GM18502 (cell line): ENCODE results near the gene YARS1.
"Not testable (repeated sequence)": the region's sequence is repeated elsewhere in the genome, so short reads cannot be mapped to it uniquely, and the experiment has no call there.

Experiments
- ATAC-seq: cut with Tn5 transposase; IDR thresholded peaks from one replicate; pipeline ENCODE4 v1.9.1; 2021; ENCODE audit warnings: mild to moderate bottlenecking; ENCODE audit not compliant: unreplicated experiment, poor library complexity

The YARS1 gene

DNA sequence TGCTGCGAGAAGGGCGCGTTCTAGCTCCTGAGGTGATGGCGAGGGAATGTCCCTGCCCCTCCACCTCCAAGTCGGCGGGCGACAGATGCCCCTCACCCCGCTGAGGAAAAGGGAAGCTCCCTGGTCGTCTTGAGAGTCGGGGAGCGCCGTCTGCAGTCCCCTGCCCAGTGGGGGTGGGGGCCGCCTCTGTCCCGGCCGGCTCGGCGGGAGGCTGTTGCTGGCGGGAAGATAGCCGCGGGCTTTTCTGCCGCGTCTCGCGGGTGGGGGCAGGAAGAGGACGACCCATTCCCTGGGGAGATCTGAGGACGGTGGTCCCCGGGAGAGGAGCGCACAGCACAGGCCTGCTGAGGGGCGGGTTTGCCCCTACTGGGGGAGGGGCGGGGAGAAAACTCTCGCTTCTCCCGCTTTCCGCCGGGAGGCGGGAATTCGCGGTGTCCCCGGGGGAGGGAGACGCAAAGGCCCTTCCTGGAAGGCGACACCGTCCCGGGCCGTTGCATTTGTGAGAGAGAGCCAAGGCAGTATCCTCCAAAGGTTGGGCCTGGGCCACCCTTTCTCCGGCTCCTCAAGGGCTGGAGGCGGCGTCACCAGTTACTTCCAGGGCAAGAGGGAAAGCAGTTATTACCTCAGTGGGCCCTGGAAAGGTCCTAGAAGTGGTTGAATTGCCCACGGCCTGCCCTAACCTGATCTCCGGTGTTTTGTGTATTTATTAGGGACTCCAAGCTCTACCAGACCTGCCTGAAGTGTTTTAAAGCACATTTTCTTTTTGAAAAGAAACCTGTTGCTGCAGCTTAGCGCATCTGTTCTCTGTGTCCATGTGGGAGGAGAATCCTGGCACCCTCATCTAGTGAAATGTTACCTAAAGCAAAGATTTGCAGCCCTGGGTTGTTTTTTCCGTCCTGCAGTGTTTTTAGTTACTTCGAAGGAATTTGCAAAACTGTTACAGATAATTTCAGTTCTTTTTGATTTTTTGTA lies 943 bp upstream of the YARS1 start:
- ATAC-seq: peak; percentile 8

DNA sequence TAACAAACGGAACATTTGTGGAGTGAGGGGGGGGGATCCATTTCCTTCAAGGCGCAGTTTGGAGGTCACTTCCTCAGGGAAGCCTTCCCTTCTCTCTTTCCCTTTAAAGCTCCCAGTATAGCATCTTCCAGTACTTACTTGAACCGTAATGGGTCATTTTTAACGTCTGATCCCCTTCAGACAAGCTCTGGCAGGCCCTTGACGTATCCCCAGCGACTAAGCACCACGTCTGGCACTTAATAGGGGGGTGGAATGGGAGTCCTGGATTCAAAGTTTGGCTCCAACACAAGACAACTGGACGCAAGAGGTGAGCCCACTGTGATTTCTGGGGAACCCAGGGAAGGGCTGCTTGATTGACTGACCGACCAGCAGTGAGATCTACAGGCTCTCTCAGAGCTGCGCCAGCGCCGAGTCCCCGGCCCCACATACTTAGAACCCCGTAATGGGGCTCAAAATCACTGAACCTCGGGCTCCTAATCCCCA lies 441 bp downstream of the YARS1 start:
- no peak for ATAC-seq

DNA sequence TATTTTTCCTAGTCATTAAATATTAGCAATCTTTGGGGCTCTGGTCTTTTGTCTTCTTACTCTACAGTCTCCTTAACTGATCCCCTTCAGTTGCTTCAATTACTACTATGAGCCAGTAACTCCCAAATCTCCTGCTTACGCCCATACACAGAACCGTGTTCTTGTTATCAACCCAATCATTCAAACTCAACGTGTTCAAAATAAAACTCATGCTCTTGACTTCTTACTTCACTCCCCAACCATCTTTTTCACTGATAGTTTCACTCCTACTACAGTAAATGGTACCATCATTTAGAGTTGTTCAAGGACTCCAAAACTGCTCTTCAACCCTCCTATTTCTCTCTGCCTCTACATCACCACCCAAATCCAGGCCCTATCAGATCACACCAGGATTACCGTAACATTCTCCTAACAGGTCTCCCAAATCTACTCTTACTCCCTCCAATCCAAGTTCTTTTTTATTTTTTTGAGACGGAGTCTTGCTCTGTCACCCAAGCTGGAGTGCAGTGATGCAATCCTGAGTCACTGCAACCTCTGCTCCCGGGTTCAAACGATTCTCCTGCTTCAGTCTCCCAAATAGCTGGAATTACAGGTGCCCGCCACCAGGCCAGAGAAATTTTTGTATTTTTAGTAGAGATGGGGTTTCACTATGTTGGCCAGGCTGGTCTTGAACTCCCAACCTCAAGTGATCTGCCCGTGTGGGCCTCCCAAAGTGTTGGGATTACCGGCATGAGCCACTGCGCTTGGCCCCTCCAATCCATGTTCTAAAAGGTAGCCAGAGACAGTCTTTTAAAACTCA lies 3.0 kb downstream of the YARS1 start:
- ATAC-seq: no peak

DNA sequence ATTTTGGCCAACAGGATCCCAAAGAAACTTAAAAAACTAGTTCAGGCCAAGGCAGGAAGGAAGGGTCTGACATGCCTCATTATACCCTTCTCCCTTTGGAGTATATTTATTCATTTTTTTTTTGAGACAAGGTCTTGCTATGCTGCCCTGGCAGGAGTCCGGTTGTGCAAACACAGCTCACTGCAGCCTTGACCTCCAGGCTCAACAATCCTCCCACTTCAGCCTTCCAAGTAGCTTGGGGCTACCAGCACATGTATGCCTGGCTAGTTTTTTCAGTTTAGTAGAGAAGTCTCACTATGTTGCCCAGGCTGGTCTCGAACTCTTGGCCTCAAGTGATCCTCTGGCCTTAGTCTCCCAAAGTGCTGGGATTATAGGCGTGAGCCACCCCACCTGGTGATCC lies 5.2 kb downstream of the YARS1 start:
- ATAC-seq: no peak

DNA sequence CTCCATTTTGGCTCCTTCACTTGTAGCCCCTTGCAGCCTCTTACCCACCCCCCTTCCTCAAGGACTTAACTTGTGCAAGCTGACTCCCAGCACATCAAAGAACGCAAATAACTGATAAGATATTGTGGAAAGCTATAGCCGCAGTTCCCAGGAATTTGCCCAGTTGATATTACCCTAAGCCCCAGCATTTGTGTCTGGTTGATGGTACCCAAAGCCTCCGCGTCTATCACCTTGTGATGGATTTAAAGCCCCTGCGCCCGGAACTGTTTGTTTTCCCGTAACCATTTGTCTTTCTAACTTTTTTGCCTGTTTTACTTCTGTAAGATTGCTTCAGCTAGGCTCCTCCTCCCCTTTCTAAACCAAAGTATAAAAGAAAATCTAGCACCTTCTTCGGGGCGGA lies 5.9 kb downstream of the YARS1 start:
- no peak for ATAC-seq

DNA sequence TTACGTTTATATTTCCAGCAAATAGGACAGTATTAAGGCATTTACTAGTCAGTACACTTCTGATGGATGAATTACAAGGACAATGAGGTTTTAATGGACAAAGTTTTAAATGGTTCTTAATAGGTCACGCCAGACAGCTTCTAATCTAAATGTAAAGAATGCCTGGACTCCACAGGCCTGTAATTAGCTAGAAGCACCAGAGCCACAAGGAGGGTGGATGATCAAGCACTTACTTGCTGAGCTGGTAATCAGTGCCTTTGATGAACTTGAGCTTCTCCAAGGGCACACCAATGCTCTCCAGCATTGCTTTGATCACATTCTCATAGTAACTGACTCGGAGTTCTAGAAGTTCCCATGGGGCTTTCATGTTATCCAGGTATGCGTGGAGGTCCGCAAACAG lies 6.8 kb downstream of the YARS1 start:
- no peak for ATAC-seq

DNA sequence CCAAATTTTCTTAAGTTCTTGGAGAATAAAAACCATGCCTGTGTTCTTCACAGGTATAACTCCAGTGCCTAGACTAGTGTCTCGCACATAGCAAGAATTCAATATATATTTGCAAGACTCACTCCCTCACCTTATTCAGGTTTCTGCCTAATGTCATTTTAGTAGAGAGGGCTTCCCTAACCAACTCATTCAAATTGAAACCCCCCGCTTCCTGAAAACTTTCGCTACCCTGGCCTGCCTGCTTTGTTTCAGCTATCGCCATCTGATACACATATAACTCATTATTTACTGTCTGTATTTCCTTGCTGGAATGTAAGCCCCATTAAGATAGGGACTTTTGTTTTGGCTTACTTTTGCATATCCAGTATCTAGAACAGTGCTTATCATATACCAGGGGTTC lies 8.6 kb downstream of the YARS1 start:
- ATAC-seq: no peak

DNA sequence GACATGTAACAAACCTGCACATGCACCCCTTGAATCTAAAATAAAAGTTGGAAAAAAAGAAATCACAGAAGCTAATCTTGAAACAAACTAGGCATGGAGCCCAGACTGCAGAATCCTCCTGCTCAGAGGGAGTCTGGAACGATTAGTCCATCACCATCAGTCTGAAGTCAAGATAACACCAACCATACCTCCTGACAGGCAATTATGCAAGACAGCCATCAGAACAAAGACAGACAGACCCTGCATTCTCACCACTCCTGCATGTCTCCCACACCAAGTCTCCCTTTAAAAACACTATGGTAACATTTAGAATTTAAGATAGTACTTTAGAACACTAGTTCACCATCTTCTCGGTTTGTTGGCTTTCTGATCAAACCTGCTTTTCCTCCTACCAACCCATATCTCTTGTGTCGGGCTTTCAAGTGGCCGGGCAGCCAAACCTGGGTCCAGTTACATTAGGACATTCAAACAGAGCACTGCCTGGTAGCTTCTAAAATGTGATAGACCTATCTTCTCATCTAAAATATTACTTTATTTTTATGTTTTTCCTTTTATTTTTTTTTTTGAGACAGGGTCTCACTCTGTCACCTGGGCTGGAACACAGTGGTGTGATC lies 10.1 kb downstream of the YARS1 start:
- ATAC-seq: no peak

DNA sequence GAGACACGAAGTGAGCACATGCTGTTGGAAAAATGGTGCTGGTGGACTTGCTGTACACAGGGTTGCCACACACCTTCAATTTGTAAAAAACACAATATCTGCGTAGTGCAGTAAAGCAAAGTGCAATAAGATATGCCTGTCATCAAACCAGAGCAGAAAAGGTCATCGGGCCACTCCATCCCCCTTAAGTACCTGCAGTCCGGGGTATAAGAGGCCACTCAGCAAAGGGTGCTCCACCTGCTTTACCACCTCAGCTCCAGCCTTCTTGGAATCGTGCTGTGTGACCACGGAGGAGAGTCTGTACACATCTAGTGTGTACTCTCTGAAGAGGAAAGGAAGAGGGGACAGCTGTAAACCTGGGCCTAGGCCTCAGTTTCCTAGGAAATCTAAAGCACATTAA lies 10.9 kb downstream of the YARS1 start:
- no peak for ATAC-seq

DNA sequence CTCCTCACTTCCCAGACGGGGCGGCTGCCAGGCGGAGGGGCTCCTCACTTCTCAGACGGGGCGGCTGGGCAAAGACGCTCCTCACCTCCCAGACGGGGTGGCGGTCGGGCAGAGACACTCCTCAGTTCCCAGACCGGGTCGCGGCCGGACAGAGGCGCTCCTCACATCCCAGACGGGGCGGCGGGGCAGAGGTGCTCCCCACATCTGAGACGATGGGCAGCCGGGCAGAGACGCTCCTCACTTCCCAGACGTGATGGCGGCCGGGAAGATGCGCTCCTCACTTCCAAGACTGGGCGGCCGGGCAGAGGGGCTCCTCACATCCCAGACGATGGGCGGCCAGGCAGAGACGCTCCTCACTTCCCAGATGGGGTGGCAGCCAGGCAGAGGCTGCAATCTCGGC lies 12.7 kb downstream of the YARS1 start:
- ATAC-seq: not testable (repeated sequence)

DNA sequence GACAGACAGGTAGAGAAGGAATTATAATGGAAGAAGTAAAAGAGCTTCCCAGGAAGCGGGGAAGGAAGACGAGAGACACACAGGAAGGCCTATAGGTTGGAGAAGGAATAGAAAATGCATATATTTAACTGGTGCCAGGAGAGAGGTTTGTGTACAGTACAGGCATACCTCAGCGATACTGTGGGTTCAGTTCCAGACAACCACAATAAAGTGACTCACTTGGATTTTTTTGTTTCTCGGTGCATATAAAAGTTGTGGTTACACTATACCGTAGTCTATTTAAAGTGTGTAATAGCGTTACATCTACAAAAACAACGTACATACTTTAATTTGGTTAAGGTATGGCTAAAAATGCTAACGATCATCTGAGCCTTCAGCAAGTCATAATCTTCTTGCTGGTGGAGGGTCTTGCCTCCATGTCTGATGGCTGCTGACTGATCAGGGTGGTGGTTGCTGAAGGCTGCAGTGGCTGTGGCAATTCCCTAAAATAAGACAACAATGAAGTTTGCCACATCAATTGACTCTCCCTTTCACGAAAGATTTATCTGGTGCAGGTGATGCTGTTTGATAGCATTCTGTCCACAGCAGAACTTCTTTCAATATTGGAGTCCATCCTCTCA lies 16.0 kb downstream of the YARS1 start:
- ATAC-seq: no peak

DNA sequence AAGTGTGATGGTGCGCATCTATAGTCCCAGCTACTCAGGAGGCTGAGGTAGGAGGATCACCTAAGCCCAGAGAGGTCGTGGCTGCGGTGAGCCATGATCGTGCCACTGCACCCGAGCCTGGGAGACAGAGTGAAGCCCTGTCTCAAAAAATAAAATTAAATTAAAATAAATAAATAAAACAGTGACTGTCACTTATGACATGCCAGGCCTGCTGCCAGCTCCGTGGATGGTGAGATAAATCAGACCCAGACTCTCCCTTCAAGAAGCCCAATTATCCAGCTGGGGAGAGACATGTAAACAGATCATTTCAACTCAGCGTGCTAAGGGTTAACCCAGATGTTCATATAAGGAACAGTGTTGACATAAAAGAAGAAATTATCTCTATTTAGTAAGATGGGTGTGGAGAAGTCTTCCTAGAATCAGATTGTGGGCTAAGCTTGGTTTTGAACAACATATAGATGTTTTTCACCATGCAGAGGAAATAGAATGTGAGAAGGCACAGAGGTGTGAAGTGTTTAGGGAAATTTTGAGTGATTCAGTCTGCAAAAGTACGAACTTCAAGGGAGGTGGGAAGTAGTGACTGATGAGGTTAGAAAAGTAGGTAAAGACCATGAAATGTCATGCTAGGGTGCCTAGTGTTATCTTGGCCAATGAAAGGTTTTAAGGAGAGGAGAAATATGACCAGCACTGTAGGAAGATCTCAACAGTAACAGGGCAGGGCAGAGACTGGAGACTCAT lies 18.3 kb downstream of the YARS1 start:
- ATAC-seq: no peak

DNA sequence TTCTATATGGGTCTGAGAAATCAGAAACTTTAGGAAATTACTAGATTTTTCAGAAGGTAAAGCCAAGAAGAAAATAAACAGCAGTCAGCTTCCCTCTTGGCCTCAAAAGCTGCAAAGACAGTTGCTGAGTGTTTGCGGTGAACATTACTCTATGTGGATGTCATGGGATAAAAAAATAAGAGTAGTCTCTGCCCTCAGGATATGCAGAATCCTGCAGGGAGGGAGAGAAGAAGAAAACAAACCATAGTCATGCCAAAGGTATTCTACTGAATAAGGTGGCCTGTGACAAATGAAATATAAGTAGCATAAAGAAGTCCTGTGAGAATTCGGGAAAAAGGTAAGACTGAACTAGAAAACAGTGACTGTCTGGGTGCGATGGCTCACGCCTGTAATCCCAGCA lies 19.0 kb downstream of the YARS1 start:
- ATAC-seq: no peak

DNA sequence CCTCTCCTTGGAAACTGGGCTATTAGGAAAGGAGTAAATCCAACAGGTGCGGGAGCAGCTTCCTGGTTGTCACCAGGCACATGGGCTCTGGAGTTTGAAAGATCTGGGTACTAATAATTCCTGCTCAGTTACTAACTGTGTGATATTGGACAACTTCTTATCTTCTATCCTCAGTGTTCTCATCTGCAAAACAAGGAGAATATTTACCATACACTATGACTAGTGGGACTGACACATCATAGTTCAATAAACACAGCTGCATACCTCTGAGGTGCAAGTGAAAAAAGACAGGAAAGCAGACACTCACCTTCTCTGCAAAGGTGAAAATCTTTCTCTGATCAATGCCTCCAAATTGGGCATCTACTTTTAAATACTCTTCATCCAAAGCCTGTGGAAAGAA lies 19.7 kb downstream of the YARS1 start:
- ATAC-seq: no peak

DNA sequence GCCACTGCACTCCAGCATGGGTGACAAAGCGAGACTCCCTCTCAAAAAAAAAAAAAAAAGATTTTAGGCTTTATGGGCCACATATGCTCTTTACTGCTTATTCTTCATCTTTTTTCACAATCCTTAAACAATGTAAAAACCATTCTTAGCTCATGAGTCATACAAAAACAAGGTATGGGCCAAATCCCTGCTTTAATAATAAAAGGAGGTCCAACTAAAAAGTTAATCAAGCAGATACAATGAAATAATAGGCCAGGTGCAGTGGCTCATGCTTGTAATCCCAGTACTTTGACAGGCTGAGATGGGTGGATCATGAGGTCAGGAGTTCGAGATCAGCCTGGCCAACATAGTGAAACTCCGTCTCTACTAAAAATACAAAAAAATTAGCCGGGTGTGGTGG lies 21.4 kb downstream of the YARS1 start:
- ATAC-seq: not testable (repeated sequence)

DNA sequence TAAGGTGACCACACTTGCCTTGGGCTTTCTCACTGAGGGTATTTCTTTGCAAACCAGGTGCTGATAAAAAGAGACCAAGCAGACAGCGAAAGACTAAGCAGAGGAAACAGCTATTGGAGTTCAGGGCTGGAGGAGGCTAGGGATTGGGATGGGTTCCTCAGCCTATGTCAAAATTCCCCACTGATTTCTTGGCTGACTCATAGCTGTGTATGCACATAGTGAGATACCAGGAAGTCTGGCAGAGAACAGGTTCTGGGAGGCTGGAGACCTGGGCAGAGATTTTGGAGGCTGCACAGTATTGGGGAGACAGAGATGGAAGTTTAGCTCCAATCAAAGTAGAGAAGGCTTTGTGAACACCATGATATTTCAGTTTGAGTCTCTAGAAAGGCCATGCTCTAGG lies 25.3 kb downstream of the YARS1 start:
- ATAC-seq: no peak

DNA sequence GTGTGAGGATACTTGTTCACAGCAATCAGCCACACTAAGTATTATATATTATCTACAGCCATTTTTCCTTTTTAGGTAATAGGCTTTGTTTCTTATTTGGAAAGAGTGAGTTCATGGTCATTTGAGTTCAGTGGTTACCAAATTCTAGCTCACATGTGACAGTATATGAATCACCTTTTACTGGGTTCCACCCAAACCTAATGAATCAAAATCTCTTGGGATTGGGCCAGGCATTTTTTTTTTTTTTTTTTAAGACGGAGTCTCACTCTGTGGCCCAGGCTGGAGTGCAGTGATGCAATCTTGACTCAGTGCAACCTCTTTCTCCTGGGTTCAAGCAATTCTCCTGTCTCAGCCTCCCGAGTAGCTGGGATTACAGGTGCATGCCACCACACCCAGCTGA lies 27.8 kb downstream of the YARS1 start:
- not testable (repeated sequence) for ATAC-seq

DNA sequence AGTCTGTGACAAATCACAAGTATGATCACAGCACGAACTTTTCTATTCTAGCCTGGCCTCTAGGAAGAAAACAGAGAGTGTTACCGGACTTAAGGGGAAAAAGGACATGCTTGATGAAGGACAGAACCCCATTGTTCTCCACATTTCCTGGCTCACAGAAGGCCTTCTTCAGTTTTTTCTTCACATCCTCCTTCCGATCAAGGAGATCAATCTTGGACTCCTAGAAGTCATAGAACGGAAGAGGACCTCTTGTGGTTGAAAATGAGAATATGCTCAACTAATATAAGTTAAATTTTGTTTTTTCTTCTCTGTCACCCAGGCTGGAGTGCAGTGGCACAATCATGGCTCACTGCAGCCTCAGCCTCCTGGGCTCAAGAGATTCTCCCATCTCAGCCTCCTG lies 30.3 kb downstream of the YARS1 start:
- ATAC-seq: no peak

DNA sequence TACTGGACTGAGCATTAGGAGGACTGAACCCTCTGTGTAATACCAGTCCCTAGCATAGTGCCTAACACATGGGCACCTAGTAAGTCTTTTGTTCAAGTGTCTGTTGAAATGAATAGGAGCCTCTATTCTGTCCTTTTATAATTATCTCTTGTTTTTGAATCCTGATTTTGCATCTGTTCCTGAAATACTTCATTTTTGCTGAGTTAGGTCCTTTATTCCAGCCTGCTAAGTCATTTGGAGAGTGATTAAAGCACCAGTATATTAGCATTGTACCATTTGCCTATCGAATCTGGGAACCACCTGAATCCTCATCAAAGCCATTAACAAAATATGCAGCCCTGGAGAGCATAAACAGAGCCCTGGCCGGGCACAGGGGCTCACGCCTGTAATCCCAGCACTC lies 32.3 kb downstream of the YARS1 start:
- ATAC-seq: no peak

DNA sequence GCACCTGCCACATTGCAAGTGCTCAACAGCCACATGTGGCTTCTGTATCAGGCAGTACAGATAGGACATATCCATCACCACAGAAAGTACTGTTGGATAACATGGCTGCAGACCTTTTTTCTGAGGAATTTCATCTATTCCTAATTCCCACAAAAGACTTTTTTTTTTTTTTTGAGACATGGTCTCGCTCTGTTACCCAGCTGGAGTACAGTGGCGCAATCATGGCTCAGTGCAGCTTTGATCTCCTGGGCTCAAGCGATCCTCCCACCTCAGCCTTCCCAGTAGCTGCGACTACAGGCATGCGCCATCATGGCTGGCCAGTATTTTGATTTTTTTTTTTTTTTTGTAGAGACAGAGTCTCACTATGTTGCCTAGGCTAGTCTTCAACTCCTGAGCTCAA lies 33.3 kb downstream of the YARS1 start:
- ATAC-seq: no peak
